ENCODE measurements around the gene DUSP8. TPM values are rescaled to one million over a fixed set of nuclear protein-coding genes. Genes with fewer than 3 reads are reported as not detected.

The DUSP8 gene
- 8.8 TPM for total RNA-seq

DNA sequence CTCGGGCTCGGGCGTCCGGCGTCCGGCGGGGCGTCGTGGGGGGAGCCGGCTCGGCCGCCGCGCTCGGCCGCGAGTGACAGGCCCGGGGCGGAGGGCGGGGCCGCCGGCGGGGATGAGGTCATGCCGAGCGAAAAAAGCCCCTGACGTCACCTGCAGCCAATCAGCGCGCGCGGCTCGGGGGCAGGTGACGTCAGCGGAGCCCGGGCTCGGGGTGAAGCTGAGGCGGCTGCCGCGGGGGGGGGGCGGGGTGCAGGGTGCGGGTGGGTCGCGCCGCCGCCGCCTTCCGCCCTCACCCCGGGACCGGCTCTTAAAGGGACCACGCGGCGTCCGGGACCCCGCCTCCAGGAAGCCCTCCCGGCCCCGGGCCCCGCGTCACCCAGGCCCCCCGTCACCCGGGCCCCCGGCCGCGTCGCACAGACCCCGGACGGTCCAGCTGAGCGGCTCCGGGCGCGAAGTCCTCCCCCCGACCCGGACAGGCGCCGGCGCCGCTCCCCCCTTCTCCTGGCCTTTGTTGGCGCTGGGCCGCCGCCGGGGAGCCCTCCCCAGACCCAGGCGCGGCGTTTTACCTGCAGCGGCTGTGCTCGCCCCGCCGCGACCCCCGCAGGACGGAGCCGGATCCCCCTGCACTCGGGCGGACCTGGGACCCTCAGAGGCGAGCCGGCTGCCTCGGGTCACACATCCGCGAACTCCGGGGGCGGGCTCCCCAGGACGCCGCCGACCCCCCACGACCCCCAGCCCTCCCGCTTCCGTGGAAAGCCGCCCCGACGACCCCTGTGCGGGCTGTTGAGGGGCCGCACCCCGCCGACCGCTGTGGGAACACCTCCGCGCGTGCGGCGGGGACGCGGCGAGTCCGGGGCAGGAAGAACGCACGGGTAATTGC, at the start of gene DUSP8:
Gene DUSP8, minus strand, starts transcription at position 75 of the 880 bp plus-strand sequence. CDS start 6,445 bp downstream, outside the sequence.

DNA sequence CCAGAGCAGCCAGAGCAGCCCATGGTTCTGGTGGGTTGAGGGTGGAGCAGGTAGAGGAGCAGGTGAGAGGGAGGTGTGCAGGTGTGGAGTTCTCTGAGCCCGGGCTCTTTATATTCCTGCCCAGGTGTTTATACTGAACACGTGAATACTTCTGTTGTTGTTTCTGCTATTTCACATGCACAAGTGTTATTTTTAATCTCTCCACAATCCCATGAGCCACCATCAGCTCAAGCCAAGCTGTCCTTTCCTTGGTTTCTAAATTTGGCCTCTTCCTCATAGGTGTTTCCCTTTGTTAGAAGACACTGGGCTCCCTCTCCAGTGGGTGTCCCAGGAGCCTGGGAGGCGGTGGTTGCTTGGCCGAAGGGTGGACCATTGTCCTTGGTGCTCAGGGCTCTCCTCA, 36.3 kb upstream of the DUSP8 start, which contains the start of gene KRTAP5-3:
Gene KRTAP5-3, minus strand, starts transcription at position 101 of the 400 bp plus-strand sequence. Its CDS starts 78 bp downstream, at position 23.

DNA sequence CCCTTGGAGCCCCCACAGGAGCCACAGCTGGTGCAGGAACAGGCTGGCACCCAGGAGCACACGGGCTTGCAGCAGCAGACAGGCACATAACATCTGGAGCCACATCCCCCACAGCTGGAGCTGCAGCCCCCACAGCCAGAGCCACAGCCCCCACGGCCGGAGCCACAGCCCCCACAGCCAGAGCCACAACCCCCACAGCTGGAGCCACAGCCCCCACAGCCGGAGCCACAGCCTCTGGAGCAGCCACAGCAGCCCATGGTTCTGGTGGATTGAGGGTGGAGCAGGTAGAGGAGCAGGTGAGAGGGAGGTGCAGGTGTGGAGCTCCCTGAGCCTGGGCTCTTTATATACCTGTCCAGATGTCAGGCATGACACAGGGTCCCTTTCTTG, 25.9 kb upstream of the DUSP8 start, which contains the start of gene KRTAP5-2:
Gene KRTAP5-2, minus strand, starts transcription at position 301 of the 387 bp plus-strand sequence. Its CDS starts 44 bp downstream, at position 257.

DNA sequence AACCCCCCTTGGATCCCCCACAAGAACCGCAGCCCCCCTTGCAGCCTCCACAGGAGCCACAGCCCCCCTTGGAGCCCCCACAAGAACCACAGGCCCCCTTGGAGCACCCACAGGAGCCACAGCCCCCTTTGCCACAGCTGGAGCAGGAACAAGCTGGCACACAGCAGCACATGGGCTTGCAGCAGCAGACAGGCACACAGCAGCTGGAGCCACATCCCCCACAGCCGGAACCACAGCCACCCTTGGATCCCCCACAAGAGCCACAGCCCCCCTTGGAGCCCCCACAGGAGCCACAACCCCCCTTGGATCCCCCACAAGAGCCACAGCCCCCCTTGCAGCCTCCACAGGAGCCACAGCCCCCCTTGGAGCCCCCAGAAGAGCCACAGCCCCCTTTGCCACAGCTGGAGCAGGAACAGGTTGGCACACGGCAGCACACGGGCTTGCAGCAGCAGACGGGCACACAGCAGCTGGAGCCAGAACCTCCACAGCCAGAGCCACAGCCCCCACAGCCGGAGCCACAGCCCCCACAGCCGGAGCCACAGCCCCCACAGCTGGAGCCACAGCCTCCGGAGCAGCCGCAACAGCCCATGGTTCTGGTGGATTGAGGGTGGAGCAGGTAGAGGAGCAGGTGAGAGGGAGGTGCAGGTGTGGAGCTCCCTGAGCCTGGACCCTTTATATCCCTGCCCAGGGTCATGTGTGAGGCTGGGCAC, 12.7 kb upstream of the DUSP8 start, which contains the start of gene KRTAP5-1:
Gene KRTAP5-1, minus strand, starts transcription at position 623 of the 710 bp plus-strand sequence. Its CDS starts 34 bp downstream, at position 589.

Other genes with a start within 250 kb of the DUSP8 start
- gene BRSK2, start 182.3 kb downstream of the DUSP8 start, total RNA-seq: 54.5 TPM
- 22.5 TPM for gene MOB2, start 85.5 kb downstream of the DUSP8 start, total RNA-seq
- gene KRTAP5-1, start 13.0 kb upstream of the DUSP8 start, total RNA-seq: not detected
- gene KRTAP5-2, start 26.0 kb upstream of the DUSP8 start, total RNA-seq: not detected
- gene KRTAP5-3, start 36.2 kb upstream of the DUSP8 start, total RNA-seq: not detected
- not detected for gene KRTAP5-4, start 49.9 kb upstream of the DUSP8 start, total RNA-seq
- not detected for gene KRTAP5-5, start 57.5 kb upstream of the DUSP8 start, total RNA-seq
- not detected for gene KRTAP5-6, start 124.9 kb upstream of the DUSP8 start, total RNA-seq
- gene IFITM10, start 178.3 kb upstream of the DUSP8 start, total RNA-seq: 0.94 TPM
- 39.8 TPM for gene CTSD, start 191.7 kb upstream of the DUSP8 start, total RNA-seq

All from parietal lobe (tissue), 1 donor.